DOHH2 (cell line): ENCODE results near the gene SETD9.

Experiments used
- EZH2phosphoT487 ChIP-seq: fragments of 200-600 bp; sonication (generic); IDR thresholded peaks from 2 replicates; pipeline ENCODE4 v1.6.1; 2017; ENCODE audit warnings: borderline replicate concordance, mild to moderate bottlenecking, antibody characterized with exemption, low read length, moderate library complexity, mixed read lengths
- TF ChIP-seq, protein P1 (sequence below): fragments of 200-600 bp; sonication (generic); IDR thresholded peaks from one replicate; pipeline ENCODE4 v1.5.1; 2014; ENCODE audit warnings: antibody characterized with exemption, mild to moderate bottlenecking, low read depth, low read length; ENCODE audit not compliant: poor library complexity, severe bottlenecking

DNA sequence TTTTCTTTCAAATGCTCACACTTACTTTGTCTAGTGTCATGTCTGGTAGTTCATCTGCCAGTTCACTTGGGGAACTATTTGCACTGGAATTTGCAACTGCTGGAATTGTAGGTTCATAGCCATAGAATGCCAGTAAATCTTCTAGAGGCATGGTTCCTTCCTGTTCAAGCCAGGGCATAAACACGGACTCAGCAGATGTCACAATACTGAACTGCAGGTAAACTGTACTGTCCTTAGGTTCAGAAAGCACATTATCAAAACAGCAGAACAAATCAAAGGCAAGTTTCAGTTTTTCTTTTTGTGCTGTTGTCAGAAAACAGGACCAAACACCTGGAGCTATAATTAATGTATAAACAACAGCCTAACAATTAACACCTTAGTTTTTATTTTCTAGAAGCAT is 29.5 kb downstream of the SETD9 start:
- TF ChIP-seq, protein P1, sequence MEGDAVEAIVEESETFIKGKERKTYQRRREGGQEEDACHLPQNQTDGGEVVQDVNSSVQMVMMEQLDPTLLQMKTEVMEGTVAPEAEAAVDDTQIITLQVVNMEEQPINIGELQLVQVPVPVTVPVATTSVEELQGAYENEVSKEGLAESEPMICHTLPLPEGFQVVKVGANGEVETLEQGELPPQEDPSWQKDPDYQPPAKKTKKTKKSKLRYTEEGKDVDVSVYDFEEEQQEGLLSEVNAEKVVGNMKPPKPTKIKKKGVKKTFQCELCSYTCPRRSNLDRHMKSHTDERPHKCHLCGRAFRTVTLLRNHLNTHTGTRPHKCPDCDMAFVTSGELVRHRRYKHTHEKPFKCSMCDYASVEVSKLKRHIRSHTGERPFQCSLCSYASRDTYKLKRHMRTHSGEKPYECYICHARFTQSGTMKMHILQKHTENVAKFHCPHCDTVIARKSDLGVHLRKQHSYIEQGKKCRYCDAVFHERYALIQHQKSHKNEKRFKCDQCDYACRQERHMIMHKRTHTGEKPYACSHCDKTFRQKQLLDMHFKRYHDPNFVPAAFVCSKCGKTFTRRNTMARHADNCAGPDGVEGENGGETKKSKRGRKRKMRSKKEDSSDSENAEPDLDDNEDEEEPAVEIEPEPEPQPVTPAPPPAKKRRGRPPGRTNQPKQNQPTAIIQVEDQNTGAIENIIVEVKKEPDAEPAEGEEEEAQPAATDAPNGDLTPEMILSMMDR, result no peak
- no peak for TF ChIP-seq EZH2phosphoT487
